HEK293 (cell line): ENCODE measurements around the gene UFM1.

Source experiments
- AEBP2 ChIP-seq: fragments of 450-650 bp; formaldehyde crosslinking; IDR thresholded peaks from 2 replicates; pipeline ENCODE4 v1.5.1; 2016; ENCODE audit warnings: missing biosample characterization, missing genetic modification characterization, borderline replicate concordance
- CTCF ChIP-seq: fragments of 450-650 bp; formaldehyde crosslinking; IDR thresholded peaks from 2 replicates; pipeline ENCODE4 v1.5.1; 2016; ENCODE audit warnings: missing biosample characterization, missing genetic modification characterization
- ZNF132 ChIP-seq: fragments of 450-650 bp; formaldehyde crosslinking; IDR thresholded peaks from 2 replicates; pipeline ENCODE4 v1.5.1; 2017; ENCODE audit warnings: missing biosample characterization, missing genetic modification characterization, borderline replicate concordance
- ZNF16 ChIP-seq: fragments of 450-650 bp; formaldehyde crosslinking; IDR thresholded peaks from 2 replicates; pipeline ENCODE4 v1.5.1; 2016; ENCODE audit warnings: low read depth, missing biosample characterization, missing genetic modification characterization
- ZNF274 ChIP-seq, 2 experiments: fragments of 200-500 bp in 1 of 2; fragments of 450-650 bp in 1 of 2; sonication (Bioruptor generic) in 1 of 2; formaldehyde crosslinking in 1 of 2; IDR thresholded peaks; 2 replicates each; pipeline versions ENCODE4 v1.5.1 to v1.6.1; 2014 to 2016; ENCODE audit warnings: borderline replicate concordance in 1 of 2, inconsistent platforms in 1 of 2, low read length in 1 of 2, missing biosample characterization in 1 of 2, missing genetic modification characterization in 1 of 2
- ZNF362 ChIP-seq: fragments of 450-650 bp; formaldehyde crosslinking; IDR thresholded peaks from 2 replicates; pipeline ENCODE4 v1.5.1; 2016; ENCODE audit warnings: missing biosample characterization, missing genetic modification characterization
- ZNF473 ChIP-seq: fragments of 450-650 bp; formaldehyde crosslinking; IDR thresholded peaks from 2 replicates; pipeline ENCODE4 v1.5.1; 2017; ENCODE audit warnings: missing biosample characterization, missing genetic modification characterization
- ZNF560 ChIP-seq: fragments of 450-650 bp; formaldehyde crosslinking; IDR thresholded peaks from 2 replicates; pipeline ENCODE4 v1.5.1; 2017; ENCODE audit warnings: missing biosample characterization, missing genetic modification characterization, borderline replicate concordance
- ZSCAN5A ChIP-seq: fragments of 450-650 bp; formaldehyde crosslinking; IDR thresholded peaks from 2 replicates; pipeline ENCODE4 v1.5.1; 2016; ENCODE audit warnings: missing biosample characterization, missing genetic modification characterization

GRCh38 chr13:38349390-38350113 lies at the start of gene UFM1:
- TF ChIP-seq ZSCAN5A (tag by site-specific recombination) (no peak), AEBP2 (tag by site-specific recombination) (no peak), ZNF132 (no peak), ZNF560 (tag by site-specific recombination) (no peak), ZNF274 (IDR thresholded peaks at IDR 0.05; ENCODE audit: low read length) (no peak), ZNF274 (tag by site-specific recombination; IDR thresholded peaks at IDR 0.05; ENCODE audit: borderline replicate concordance) (no peak), CTCF (tag by site-specific recombination) (no peak), ZNF473 (tag by site-specific recombination) (no peak), ZNF16 (tag by site-specific recombination) (no peak), ZNF362 (no peak)
